K562 treated with DMSO at 1 percent for 4 hours (cell line): ENCODE results near the gene ABITRAM. TPM values are rescaled to one million over a fixed set of nuclear protein-coding genes. Genes with fewer than 3 reads are reported as not detected.

Experiments
- total RNA-seq: library from RNA; unstranded; fragments of 300-600 nt; gene quantifications from 2 replicates; pipeline ENCODE4 v1.2.3, GENCODE V29; 2022; ENCODE audit not compliant: insufficient read depth

ABITRAM gene
- total RNA-seq: 11.4 and 16.3 TPM in 2 replicates

GRCh38 chr9:108934323-108934893, at the start of gene ABITRAM:
Gene ABITRAM (plus strand): TSS chr9:108934400. CDS start chr9:108934487, 87 bp downstream.

GRCh38 chr9:108933718-108934322, 380 bp upstream of the ABITRAM start, which contains the start of gene ELP1:
Gene ELP1 (minus strand): TSS chr9:108934124. CDS start chr9:108931146, 2,978 bp downstream.

Other genes starting within 250 kb of the ABITRAM start
- not detected in 2 replicates for gene ACTL7B, start 78.4 kb upstream of the ABITRAM start, total RNA-seq
- not detected in 2 replicates for gene ACTL7A, start 72.1 kb upstream of the ABITRAM start, total RNA-seq
- gene ELP1, start 276 bp upstream of the ABITRAM start, total RNA-seq: 28.8 and 47.2 TPM in 2 replicates
- 22.9 and 29.1 TPM in 2 replicates for gene CTNNAL1, start 79.1 kb downstream of the ABITRAM start, total RNA-seq
- gene TMEM245, start 185.5 kb downstream of the ABITRAM start, total RNA-seq: 24.6 and 27.3 TPM in 2 replicates
- not detected in 2 replicates for gene FRRS1L, start 232.8 kb downstream of the ABITRAM start, total RNA-seq